WTC11 (cell line): ENCODE results near the gene SBNO2. TPM values are rescaled to one million over a fixed set of nuclear protein-coding genes. Genes with fewer than 3 reads are reported as not detected.

Source experiments
- ATAC-seq: fragments of 200-7000 bp; cut with Tn5 transposase; 2 replicates; pipeline ENCODE4 v1.10.0; 2021; ENCODE audit warnings: mild to moderate bottlenecking, moderate library complexity
- CTCF ChIA-PET: fragments of 300-600 bp; sonication (Branson Sonifier 250); formaldehyde crosslinking; loops from one replicate; lab custom pipeline; 2021; ENCODE audit warnings: antibody characterized with exemption; lab: Charles Lee
- POLR2A ChIA-PET: fragments of 350-600 bp; sonication (Branson Sonifier 250); formaldehyde crosslinking; loops from one replicate; lab custom pipeline; 2021; ENCODE audit warnings: antibody characterized with exemption; lab: Charles Lee
- DNase-seq: peaks from one replicate; pipeline ENCODE4 v3.0.0; 2021; ENCODE audit warnings: low spot score
- H3K27ac Mint-ChIP-seq: 2 replicates; pipeline ENCODE4 v1.8.0; 2021; ENCODE audit warnings: mixed read lengths
- H3K27me3 Mint-ChIP-seq: 2 replicates; pipeline ENCODE4 v1.8.0; 2021; ENCODE audit warnings: low read depth, mild to moderate bottlenecking, moderate library complexity, mixed read lengths
- H3K36me3 Mint-ChIP-seq: 2 replicates; pipeline ENCODE4 v1.8.0; 2021; ENCODE audit warnings: mixed read lengths
- H3K4me1 Mint-ChIP-seq: 2 replicates; pipeline ENCODE4 v1.8.0; 2022; ENCODE audit warnings: mixed read lengths
- H3K4me3 Mint-ChIP-seq: 2 replicates; pipeline ENCODE4 v1.8.0; 2021; ENCODE audit warnings: mild to moderate bottlenecking, moderate library complexity, mixed read lengths
- H3K9me3 Mint-ChIP-seq: 2 replicates; pipeline ENCODE4 v1.8.0; 2021; ENCODE audit warnings: mixed read lengths
- ATF2 ChIP-seq: sonication (generic); formaldehyde crosslinking; IDR thresholded peaks from 2 replicates; pipeline ENCODE4 v1.8.1; 2022; ENCODE audit warnings: low read depth, missing genetic modification reagents, borderline replicate concordance
- ELF4 ChIP-seq: sonication (generic); formaldehyde crosslinking; IDR thresholded peaks from 2 replicates; pipeline ENCODE4 v1.8.1; 2022; ENCODE audit warnings: low read depth, mild to moderate bottlenecking, moderate library complexity, missing genetic modification reagents
- EMX1 ChIP-seq: fragments of 250-450 bp; sonication (Bioruptor Pico); IDR thresholded peaks from 2 replicates; pipeline ENCODE4 v1.8.0; 2021; ENCODE audit warnings: mild to moderate bottlenecking
- FOXK1 ChIP-seq: sonication (generic); formaldehyde crosslinking; IDR thresholded peaks from 2 replicates; pipeline ENCODE4 v1.8.0; 2022; ENCODE audit warnings: mild to moderate bottlenecking, moderate library complexity, missing genetic modification reagents
- FOXP1 ChIP-seq: sonication (generic); formaldehyde crosslinking; IDR thresholded peaks from 2 replicates; pipeline ENCODE4 v1.8.0; 2022; ENCODE audit warnings: missing genetic modification reagents, mild to moderate bottlenecking, moderate library complexity, borderline replicate concordance
- HMGA2 ChIP-seq: fragments of 250-450 bp; sonication (Bioruptor Pico); IDR thresholded peaks from 2 replicates; pipeline ENCODE4 v1.4.0; 2021; ENCODE audit warnings: mild to moderate bottlenecking, moderate library complexity
- IRF1 ChIP-seq: sonication (generic); formaldehyde crosslinking; IDR thresholded peaks from 2 replicates; pipeline ENCODE4 v1.8.0; 2023; ENCODE audit warnings: missing genetic modification reagents
- JAZF1 ChIP-seq: fragments of 250-450 bp; sonication (Bioruptor Pico); IDR thresholded peaks from 2 replicates; pipeline ENCODE4 v1.9.0; 2021; ENCODE audit warnings: moderate library complexity, mild to moderate bottlenecking, inconsistent platforms
- JUN ChIP-seq: sonication (generic); formaldehyde crosslinking; IDR thresholded peaks from 2 replicates; pipeline ENCODE4 v1.8.0; 2023; ENCODE audit warnings: mild to moderate bottlenecking, missing genetic modification reagents
- KAT7 ChIP-seq: sonication (generic); formaldehyde crosslinking; IDR thresholded peaks from 2 replicates; pipeline ENCODE4 v1.8.1; 2023; ENCODE audit warnings: missing genetic modification reagents, mild to moderate bottlenecking, borderline replicate concordance
- MAX ChIP-seq: sonication (generic); formaldehyde crosslinking; IDR thresholded peaks from 2 replicates; pipeline ENCODE4 v1.8.0; 2022; ENCODE audit warnings: mild to moderate bottlenecking, missing genetic modification reagents
- NFE2L1 ChIP-seq: sonication (generic); formaldehyde crosslinking; IDR thresholded peaks from 2 replicates; pipeline ENCODE4 v1.8.1; 2023; ENCODE audit warnings: missing genetic modification reagents
- NR3C1 ChIP-seq: sonication (generic); formaldehyde crosslinking; conservative IDR thresholded peaks from 2 replicates; pipeline ENCODE4 v1.8.1; 2023; ENCODE audit warnings: low read depth, mild to moderate bottlenecking, missing genetic modification reagents
- RELA ChIP-seq: sonication (generic); formaldehyde crosslinking; IDR thresholded peaks from 2 replicates; pipeline ENCODE4 v1.8.1; 2022; ENCODE audit warnings: missing genetic modification reagents, mild to moderate bottlenecking, borderline replicate concordance
- RORB ChIP-seq: fragments of 250-450 bp; sonication (Bioruptor Pico); IDR thresholded peaks from 2 replicates; pipeline ENCODE4 v1.9.0; 2021; ENCODE audit warnings: mild to moderate bottlenecking
- TP53 ChIP-seq: sonication (generic); formaldehyde crosslinking; IDR thresholded peaks from 2 replicates; pipeline ENCODE4 v1.8.1; 2023; ENCODE audit warnings: mild to moderate bottlenecking, missing genetic modification reagents
- USF1 ChIP-seq: sonication (generic); formaldehyde crosslinking; IDR thresholded peaks from 2 replicates; pipeline ENCODE4 v1.8.0; 2022; ENCODE audit warnings: mild to moderate bottlenecking, missing genetic modification reagents
- ZNF121 ChIP-seq: sonication (generic); formaldehyde crosslinking; IDR thresholded peaks from 2 replicates; pipeline ENCODE4 v1.8.0; 2023; ENCODE audit warnings: missing genetic modification reagents
- ZNF263 ChIP-seq: sonication (generic); formaldehyde crosslinking; IDR thresholded peaks from 2 replicates; pipeline ENCODE4 v1.8.1; 2022; ENCODE audit warnings: low read depth, mild to moderate bottlenecking, moderate library complexity, missing genetic modification reagents
- ZNF416 ChIP-seq: fragments of 250-450 bp; sonication (Bioruptor Pico); IDR thresholded peaks from 2 replicates; pipeline ENCODE4 v1.9.0; 2021; ENCODE audit warnings: mild to moderate bottlenecking, inconsistent platforms
- ZNF425 ChIP-seq: fragments of 250-450 bp; sonication (Bioruptor Pico); conservative IDR thresholded peaks from 2 replicates; pipeline ENCODE4 v1.9.0; 2021; ENCODE audit warnings: mild to moderate bottlenecking
- ZNF671 ChIP-seq: fragments of 250-450 bp; sonication (Bioruptor Pico); IDR thresholded peaks from 2 replicates; pipeline ENCODE4 v1.8.0; 2021; ENCODE audit warnings: mild to moderate bottlenecking
- total RNA-seq: library from RNA; stranded (reverse); gene quantifications from 3 replicates; pipeline ENCODE4 v1.2.3, GENCODE V29; 2021
- TF ChIP-seq, protein P1 (sequence below): sonication (generic); formaldehyde crosslinking; IDR thresholded peaks from 2 replicates; pipeline ENCODE4 v1.8.1; 2023; ENCODE audit warnings: mild to moderate bottlenecking, missing genetic modification reagents, moderate library complexity
- TF ChIP-seq, protein P2 (sequence below): sonication (generic); formaldehyde crosslinking; IDR thresholded peaks from 2 replicates; pipeline ENCODE4 v1.8.1; 2023; ENCODE audit warnings: mild to moderate bottlenecking, missing genetic modification reagents, borderline replicate concordance
- TF ChIP-seq, protein P3 (sequence below): fragments of 250-450 bp; sonication (Bioruptor Pico); IDR thresholded peaks from 2 replicates; pipeline ENCODE4 v1.9.0; 2021; ENCODE audit warnings: mild to moderate bottlenecking

The SBNO2 gene
- total RNA-seq, 1 experiment from 2014 or later, result 57.3 TPM

GRCh38 chr19:1103708-1104310 lies 70.3 kb downstream of the SBNO2 start, which contains the start of gene GPX4:
Gene GPX4, plus strand, starts transcription at chr19:1103994. Its CDS starts 50 bp downstream, at chr19:1104044.
- CTCF ChIA-PET, result interaction anchor here (0.7 to 4.7 kb wide), 13 partner anchors 9 to 163 kb away, joined by 3 to 27 read pairs (median 4); partner anchors contain the start of genes ARHGAP45, ATP5F1D and CNN2
- peak within 1 kb of the TSS; percentile 72; the same call in 1 of the 2 replicates for H3K27ac Mint-ChIP-seq
- DNase-seq (peak; percentile 98), ATAC-seq (peak; percentile 84)
- no peaks in the 10 kb centered on the region for H3K27me3 Mint-ChIP-seq
- no peaks in the 10 kb centered on the region for H3K36me3 Mint-ChIP-seq
- H3K4me3 Mint-ChIP-seq, result peak within 1 kb of the TSS; percentile 71
- POLR2A ChIA-PET, result interaction anchor here (0.5 to 1.1 kb wide), 6 partner anchors 10 to 87 kb away, joined by 3 to 5 read pairs (median 4); partner anchors contain the start of gene ARHGAP45
- no peaks in the 10 kb centered on the region for H3K9me3 Mint-ChIP-seq
- peaks cover 15% of the 10 kb centered on the region for H3K4me1 Mint-ChIP-seq
- no peak for TF ChIP-seq HMGA2 (CRISPR knock-in tag)
- no peak for TF ChIP-seq EMX1
- TF ChIP-seq KAT7 (CRISPR knock-in tag), result no peak
- TF ChIP-seq USF1 (CRISPR knock-in tag), result no peak; the same call in 1 of the 2 replicates
- TF ChIP-seq ZNF425 (CRISPR knock-in tag), result no peak
- no peak for TF ChIP-seq ZNF263
- TF ChIP-seq ZNF416, result peak; percentile 60; the same call in 1 of the 2 replicates
- TF ChIP-seq FOXK1 (CRISPR knock-in tag), result peak; percentile 75; the same call in 1 of the 2 replicates
- TF ChIP-seq, protein P1, sequence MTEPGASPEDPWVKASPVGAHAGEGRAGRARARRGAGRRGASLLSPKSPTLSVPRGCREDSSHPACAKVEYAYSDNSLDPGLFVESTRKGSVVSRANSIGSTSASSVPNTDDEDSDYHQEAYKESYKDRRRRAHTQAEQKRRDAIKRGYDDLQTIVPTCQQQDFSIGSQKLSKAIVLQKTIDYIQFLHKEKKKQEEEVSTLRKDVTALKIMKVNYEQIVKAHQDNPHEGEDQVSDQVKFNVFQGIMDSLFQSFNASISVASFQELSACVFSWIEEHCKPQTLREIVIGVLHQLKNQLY, result no peak
- TF ChIP-seq FOXP1 (CRISPR knock-in tag), result peak; percentile 94
- no peak for TF ChIP-seq ZNF121 (CRISPR knock-in tag)
- TF ChIP-seq ELF4 (CRISPR knock-in tag), result no peak
- peak; percentile 30; the same call in 1 of the 2 replicates for TF ChIP-seq MAX (CRISPR knock-in tag)
- TF ChIP-seq, protein P2, sequence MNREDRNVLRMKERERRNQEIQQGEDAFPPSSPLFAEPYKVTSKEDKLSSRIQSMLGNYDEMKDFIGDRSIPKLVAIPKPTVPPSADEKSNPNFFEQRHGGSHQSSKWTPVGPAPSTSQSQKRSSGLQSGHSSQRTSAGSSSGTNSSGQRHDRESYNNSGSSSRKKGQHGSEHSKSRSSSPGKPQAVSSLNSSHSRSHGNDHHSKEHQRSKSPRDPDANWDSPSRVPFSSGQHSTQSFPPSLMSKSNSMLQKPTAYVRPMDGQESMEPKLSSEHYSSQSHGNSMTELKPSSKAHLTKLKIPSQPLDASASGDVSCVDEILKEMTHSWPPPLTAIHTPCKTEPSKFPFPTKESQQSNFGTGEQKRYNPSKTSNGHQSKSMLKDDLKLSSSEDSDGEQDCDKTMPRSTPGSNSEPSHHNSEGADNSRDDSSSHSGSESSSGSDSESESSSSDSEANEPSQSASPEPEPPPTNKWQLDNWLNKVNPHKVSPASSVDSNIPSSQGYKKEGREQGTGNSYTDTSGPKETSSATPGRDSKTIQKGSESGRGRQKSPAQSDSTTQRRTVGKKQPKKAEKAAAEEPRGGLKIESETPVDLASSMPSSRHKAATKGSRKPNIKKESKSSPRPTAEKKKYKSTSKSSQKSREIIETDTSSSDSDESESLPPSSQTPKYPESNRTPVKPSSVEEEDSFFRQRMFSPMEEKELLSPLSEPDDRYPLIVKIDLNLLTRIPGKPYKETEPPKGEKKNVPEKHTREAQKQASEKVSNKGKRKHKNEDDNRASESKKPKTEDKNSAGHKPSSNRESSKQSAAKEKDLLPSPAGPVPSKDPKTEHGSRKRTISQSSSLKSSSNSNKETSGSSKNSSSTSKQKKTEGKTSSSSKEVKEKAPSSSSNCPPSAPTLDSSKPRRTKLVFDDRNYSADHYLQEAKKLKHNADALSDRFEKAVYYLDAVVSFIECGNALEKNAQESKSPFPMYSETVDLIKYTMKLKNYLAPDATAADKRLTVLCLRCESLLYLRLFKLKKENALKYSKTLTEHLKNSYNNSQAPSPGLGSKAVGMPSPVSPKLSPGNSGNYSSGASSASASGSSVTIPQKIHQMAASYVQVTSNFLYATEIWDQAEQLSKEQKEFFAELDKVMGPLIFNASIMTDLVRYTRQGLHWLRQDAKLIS (CRISPR knock-in tag), result no peak
- TF ChIP-seq JAZF1 (CRISPR knock-in tag), result no peak
- no peak; the same call in 1 of the 2 replicates for TF ChIP-seq RELA (CRISPR knock-in tag)
- TF ChIP-seq ZNF671, result no peak
- TF ChIP-seq, protein P3, sequence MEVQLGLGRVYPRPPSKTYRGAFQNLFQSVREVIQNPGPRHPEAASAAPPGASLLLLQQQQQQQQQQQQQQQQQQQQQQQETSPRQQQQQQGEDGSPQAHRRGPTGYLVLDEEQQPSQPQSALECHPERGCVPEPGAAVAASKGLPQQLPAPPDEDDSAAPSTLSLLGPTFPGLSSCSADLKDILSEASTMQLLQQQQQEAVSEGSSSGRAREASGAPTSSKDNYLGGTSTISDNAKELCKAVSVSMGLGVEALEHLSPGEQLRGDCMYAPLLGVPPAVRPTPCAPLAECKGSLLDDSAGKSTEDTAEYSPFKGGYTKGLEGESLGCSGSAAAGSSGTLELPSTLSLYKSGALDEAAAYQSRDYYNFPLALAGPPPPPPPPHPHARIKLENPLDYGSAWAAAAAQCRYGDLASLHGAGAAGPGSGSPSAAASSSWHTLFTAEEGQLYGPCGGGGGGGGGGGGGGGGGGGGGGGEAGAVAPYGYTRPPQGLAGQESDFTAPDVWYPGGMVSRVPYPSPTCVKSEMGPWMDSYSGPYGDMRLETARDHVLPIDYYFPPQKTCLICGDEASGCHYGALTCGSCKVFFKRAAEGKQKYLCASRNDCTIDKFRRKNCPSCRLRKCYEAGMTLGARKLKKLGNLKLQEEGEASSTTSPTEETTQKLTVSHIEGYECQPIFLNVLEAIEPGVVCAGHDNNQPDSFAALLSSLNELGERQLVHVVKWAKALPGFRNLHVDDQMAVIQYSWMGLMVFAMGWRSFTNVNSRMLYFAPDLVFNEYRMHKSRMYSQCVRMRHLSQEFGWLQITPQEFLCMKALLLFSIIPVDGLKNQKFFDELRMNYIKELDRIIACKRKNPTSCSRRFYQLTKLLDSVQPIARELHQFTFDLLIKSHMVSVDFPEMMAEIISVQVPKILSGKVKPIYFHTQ, result no peak
- no peak for TF ChIP-seq ATF2
- no peak for TF ChIP-seq JUN (CRISPR knock-in tag)
- no peak for TF ChIP-seq NR3C1 (CRISPR knock-in tag)
- no peak for TF ChIP-seq IRF1 (CRISPR knock-in tag)
- no peak for TF ChIP-seq RORB (CRISPR knock-in tag)
- TF ChIP-seq NFE2L1 (CRISPR knock-in tag), result peak; percentile 64
- TF ChIP-seq TP53 (CRISPR knock-in tag), result 0 out of 2 replicates have a peak, but pooled peaks have one; percentile 18
